Inferior parietal cortex (tissue), 1 donor: ENCODE results near the gene NIF3L1.

Experiments
- DNase-seq: peaks from one replicate; pipeline ENCODE4 v3.0.0-alpha.2; 2016; ENCODE audit errors: extremely low spot score

Gene NIF3L1, protein sequence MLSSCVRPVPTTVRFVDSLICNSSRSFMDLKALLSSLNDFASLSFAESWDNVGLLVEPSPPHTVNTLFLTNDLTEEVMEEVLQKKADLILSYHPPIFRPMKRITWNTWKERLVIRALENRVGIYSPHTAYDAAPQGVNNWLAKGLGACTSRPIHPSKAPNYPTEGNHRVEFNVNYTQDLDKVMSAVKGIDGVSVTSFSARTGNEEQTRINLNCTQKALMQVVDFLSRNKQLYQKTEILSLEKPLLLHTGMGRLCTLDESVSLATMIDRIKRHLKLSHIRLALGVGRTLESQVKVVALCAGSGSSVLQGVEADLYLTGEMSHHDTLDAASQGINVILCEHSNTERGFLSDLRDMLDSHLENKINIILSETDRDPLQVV

DNA sequence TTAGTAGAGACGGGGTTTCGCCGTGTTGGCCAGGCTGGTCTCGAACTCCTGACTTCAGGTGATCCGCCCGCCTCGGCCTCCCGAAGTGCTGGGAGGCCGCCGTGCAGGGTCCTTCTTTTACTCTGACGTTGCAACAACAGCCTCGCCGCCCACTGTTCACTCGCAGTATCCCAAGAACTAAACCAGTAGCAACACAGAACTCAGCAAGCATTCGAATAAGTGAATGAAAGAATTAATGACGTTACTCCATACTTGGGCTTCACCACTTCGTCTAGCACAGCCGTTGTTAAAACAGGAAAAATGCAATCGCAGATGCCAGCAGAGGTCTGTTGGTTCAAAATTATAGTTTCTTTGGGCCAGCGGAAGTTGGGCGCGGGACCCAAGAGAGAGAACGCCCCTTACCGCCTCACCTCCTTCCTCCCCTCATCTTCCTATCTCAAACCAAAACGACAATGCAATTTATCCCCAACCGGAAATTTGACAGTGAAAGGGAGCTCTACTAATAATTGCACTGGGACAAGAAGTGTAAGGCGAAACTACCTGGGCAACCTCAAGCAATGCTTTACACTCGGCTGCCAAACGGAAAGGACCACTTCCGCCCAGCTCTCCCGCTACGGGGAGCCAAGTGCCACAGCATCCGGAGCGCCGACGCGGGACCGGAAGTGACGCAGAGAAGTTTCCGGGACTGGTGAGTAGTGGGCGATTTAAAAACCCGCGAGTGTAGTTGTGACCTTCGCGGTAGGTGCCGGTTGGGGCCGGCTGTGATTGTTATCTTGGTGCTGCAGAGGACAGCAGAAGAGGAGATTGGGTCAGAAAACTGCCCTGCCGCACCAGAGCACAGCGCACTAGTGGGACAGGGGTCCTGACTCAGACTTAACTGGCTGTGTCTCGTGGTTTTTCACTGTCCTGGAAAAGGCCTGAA lies at the start of gene NIF3L1, which contains the start of gene PPIL3:
Gene NIF3L1 (plus strand): TSS at position 668 of the 922 bp plus-strand sequence. CDS start 2,573 bp downstream, outside the sequence.
Gene PPIL3 (minus strand): TSS at position 374 of the 922 bp plus-strand sequence. CDS start 1,462 bp downstream, outside the sequence.
- DNase-seq = peak; percentile 98

DNA sequence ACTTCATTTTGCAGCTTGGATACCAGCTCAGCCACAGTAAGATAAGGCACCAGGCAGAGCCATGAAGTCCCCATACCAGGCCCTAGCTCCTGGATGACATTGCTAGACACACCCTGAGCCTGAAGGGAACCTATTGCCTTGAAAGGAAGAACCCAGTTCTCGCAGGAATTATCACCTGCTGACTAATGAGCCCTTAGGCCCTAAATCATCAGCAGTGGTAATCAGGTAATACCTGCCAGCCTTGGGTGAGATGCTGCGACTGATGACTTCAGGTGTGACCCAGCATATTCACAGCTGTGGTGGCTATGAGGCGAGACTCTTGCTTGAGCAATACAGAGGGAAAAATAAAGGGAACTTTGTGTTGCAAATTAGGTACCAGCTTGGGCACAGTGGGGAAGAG lies 49.7 kb upstream of the NIF3L1 start:
- no peak for DNase-seq

DNA sequence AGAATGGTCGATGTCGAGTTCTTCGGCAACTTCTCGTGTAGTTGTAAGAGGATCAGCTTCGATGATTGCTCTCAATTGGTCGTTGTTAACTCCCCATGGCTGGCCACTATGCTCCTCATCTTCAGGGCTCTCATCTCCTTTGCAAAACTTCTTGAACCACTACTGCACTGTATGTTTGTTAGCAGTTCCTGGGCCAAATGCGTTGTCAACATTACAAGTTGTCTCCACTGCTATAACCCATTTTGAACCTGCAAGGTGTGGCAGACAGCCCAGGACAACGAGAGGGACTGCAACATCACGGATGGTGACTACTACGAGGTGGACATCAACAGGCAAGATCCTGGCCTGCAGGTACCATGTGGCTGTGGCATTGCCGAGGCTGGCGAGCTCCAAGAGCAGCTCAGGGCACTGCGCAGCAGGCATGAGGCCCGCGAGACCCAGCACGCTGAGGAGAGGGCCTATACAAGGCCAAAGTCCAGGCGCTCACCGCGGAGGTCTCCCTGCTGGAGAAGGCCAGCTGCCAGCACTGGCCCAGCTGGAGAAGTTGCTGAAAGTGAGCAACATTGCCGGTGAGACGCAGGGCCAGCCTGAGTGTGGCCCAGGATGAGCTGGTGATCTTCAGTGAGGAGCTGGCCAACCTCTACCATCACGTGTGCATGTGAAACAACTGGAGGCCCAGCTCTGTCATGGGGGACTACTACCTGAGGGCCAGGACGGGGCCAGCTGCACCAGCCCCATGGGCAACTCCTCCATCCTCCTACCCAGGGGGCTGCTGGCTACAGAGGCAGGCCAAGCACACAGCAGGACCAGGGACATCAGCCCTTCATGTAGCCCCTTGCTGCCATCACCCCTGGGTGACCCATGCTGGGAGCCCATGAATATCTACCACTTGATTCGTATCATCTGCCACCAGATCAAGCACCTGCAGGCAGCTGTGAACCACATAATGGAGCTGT lies 44.9 kb upstream of the NIF3L1 start:
- DNase-seq = no peak

DNA sequence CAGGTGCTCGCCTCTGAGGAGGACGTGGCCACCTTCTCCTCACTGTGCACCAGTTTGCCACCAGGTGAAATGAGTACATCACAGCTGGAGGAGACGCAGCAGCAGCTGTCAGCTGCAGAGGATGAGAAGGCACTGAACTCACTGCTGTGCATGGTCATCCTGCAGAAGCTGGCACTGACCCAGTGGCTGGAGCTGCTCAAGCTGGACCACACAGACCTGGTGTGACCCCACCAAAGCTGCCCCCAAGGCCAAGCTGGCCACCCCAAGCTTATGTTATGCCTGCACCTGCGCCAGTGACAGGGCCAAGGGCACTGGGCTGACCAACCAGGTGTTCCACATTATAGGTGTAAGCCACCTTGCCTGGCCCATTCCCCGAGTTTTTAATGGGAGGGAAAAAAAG lies 44.0 kb upstream of the NIF3L1 start:
- DNase-seq = no peak

DNA sequence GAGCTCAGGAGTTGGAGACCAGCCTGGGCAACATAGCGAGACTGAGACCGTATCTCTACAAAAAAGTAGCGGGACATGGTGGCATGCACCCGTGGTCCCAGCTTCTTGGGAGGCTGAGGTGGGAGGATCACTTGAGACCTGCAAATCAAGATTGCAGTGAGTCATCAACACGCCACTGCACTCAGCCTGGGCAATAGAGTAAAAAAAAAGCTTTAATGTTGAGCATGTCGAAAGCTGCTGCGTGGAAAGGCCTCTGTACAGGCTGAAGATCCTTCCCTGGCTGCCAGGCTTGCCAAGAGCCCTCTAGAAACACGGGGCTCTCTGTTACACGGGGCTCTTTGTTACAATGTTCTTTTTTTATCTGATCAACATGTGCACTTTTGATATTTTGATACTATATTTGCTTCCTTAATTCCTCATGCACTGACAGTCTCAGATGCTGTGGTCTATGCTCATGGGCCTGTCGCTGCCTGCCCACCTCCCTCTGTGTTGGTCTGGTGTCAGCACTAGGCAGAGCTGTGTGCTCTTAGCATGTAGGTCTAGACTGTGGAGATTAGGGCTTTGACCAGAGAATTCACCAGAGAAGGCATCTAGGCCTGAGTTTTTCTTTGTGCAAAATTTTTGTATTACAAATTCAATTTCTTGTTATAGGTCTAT lies 43.4 kb upstream of the NIF3L1 start:
- no peak for DNase-seq

DNA sequence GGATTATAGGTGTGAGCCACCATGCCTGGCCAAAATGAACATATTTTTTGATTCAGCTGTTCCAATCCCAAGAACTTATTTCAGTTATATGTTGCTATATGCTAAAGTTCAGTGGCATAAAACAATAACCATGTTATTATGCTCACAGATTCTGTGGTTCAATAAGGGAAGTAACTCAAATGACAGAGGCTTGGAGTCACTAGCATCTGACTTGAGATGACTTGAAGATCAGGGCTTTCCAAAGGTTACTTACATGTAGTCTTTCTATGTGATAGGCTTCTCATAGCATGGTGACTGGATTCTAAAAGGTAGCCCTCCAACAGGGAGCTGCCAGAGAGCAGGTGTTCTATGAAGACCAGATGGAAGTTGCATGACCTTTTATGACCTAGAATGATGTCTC lies 41.9 kb upstream of the NIF3L1 start:
- DNase-seq = no peak

DNA sequence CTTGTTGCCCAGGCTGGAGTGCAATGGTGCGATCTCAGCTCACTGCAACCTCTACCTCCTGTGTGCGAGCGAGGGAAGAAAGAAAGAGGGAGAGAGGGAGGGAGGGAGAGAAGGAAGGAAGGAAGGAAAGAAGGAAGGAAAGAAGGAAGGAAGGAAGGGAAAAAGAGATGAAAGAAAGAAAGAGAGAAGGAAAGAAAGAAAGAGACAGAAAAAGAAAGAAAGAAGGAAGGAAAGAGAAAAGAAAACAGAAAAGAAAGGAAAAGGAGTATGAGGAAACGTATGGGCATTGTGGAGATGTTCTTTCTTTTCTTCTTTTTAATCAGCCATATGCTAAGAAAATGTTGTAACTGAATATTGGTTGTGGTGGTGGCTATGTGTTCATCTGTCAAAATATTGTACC lies 41.2 kb upstream of the NIF3L1 start:
- DNase-seq = no peak

DNA sequence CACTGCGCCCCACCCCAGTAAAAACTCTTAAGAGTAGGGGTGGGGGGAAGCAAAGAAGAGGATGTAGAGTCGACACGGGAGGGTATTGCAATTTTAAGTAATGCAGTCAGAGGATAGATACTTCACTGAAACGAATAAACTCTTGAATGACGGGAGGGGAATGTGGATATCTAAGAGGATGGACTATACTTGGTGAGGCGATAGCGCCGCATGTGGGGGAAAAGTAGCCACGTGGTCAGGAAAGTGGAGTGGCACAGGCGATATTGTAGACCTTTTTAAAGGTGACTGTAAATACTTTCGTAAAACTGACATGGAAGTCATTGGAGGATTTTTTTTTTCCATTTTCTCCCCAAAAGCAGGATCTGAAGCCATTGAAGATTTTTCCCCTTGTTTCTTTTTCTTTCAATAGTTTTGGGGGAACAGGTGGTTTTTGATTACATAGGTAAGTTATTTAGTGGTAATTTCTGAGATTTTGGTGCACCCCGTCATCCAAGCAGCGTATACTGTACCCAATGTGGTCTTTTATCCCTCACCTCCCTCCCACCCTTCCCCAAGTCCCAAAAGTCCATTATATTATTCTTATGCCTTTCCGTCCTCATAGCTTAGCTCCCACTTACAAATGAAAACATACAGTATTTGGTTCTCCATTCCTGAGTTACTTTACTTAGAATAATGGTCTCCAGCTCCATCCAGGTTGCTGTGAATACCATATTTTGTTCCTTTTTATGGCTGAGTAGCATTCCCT lies 38.5 kb upstream of the NIF3L1 start:
- no peak for DNase-seq

DNA sequence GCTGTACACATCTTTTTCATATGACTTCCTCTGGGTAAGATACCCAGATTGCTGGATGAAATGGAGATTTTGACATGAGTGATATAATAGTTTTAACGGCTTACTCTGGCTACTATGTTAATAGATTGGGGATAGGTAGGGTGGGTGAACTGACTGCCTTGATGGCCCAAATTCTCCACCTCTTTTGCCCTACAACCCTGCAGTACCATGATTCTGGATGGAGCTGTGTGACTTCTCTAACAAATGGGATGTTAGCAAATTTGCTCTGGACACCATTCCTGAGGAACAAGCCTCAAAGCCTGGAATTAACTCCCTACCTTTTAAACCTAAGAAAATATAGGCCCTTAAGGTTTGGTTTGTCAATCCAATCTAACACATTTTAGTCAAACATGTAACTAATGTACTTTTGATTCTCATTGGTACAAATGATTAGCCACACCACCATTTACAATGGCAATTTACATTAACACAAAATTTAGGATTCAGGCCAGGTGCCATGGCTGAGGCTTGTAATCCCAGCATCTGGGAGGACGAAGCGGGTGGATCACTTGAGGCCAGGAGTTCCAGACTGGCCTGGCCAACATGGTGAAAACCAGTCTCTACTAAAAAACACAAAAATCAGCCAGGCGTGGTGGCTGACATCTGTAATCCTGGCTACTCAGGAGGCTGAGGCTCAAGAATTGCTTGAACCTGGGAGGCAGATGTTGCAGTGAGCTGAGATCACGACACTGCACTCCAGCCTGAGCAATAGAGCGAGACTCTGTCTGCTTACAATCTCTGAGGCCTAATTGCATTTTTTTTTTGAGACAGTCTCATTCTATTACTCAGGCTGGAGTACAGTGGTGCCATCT lies 37.5 kb upstream of the NIF3L1 start:
- no peak for DNase-seq

DNA sequence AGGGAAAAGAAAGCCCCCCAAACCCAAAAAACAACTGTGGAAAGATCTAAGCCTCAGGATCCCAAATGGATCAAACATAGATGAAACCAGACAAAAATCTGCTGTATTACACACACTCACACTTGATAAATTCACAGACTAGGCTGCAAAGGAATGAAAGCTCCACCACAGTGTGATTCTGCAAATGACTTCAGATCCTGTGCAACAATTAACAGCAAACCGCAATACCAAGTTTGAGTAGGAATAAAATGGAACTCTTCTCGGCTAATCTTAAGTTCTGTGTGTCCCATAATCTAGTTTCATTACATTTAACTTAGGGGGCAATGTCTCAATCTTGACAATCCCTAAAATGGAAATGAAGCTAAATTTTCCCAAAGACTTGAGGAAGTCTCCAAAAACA lies 36.6 kb upstream of the NIF3L1 start:
- no peak for DNase-seq

DNA sequence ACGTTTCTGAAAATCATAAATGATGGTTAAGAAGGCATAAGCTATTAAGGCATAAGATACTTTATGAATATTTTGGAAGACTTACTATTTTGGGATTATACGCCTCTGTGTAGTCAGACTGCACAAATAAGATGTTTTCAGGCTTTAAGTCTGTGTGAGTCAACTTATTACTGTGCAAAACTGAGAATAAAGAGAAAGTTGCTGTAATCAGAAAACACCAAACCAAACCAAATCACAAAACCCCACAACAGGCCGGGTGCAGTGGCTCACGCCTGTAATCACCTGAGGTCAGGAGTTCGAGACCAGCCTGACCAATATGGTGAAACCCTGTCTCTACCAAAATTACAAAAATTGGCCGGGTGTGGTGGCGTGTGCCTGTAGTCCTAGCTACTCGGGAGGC lies 32.4 kb upstream of the NIF3L1 start:
- DNase-seq = no peak

DNA sequence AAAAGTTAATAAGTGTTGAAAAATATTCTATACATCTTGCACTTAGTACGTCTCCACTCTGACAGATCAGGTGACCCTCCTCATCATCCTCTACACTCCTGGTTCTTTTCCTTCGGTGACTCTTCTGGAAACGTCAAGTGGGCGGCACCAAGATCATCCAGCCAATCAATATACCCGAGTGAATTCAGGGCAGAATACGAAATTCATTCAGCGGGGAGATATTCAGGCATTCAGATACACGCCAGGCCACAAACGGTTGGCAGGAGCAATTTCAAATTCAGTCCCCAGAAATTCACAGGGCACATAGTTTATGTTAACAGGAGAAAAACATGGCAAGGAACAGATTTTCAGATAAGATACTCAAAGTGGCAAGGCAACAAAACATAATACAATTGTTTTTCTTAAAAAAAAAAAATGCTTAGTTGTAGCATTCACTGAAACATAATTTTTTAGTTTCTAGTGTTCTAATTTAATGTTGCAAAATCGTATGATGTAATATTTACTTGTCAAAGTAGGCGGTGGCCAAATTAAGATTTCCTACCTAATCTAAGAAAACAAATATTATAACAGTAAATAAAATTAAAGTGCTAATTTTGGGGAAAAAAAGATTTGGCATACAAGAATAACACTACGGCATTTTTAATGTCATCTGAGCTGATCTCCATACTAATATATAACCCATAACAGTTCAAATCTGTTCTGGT lies 28.9 kb upstream of the NIF3L1 start:
- DNase-seq = peak; percentile 18

DNA sequence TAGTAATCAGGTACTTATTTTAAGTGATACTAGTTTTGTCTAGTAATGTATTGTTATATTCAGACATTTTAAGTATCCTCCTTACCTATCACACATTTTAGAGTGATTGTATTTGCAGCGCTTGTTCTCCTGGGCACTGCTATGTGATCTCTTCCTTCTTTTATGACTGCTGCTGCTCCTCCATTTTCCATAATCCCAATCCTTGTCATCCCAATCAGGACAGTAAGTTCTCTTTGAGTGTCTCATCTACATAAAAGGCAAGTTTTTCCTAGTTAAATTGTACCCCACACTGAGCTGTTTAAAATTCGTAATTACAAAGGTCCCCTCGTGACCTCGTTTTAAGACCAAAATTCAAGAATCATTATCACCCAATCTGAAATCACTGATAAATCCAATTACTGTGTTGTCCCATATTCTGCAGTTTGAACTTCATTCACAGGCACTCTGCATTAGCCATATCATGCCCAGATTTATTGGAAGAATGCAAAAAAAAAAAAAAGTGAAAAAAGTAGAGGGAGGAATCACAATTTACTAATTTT lies 27.5 kb upstream of the NIF3L1 start:
- DNase-seq = peak; percentile 17

DNA sequence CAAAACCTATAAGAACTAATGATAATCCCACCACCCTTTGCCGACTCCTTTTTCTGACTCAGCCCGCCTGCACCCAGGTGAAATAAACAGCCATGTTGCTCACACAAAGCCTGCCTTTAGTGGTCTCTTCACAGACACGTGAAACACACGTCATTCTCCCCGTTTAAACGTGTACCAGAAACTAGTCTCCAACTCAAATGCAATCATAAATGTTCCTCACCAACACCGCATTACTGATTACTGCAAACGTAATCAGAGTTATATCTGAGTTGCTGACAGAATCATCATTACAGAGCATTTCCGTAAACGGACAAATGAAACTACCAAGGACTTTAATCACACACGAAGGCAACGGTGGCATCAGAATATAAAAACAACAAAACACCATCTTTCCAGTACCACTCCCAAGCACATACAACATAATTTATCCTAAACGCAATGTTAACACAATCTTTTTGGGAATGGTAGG lies 26.6 kb upstream of the NIF3L1 start:
- DNase-seq = peak; percentile 37

DNA sequence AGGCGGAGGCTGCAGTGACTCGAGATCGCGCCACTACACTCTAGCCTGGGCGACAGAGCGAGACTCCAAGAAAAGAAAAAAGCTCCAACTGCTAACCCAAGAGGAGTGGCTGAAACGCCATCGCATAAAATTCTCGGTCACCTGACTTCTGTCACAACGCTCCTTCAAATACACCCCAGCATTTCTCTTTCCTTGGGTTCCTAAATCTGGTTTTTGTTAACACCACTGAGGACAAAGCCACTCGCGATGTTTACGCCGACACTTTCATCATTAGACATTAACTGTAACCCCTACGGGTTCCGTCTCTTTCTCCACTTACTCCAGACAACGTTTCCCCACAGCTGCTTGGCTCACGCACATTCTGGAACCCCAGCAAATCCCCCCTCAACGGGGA lies 25.4 kb upstream of the NIF3L1 start:
- DNase-seq = peak; percentile 71

DNA sequence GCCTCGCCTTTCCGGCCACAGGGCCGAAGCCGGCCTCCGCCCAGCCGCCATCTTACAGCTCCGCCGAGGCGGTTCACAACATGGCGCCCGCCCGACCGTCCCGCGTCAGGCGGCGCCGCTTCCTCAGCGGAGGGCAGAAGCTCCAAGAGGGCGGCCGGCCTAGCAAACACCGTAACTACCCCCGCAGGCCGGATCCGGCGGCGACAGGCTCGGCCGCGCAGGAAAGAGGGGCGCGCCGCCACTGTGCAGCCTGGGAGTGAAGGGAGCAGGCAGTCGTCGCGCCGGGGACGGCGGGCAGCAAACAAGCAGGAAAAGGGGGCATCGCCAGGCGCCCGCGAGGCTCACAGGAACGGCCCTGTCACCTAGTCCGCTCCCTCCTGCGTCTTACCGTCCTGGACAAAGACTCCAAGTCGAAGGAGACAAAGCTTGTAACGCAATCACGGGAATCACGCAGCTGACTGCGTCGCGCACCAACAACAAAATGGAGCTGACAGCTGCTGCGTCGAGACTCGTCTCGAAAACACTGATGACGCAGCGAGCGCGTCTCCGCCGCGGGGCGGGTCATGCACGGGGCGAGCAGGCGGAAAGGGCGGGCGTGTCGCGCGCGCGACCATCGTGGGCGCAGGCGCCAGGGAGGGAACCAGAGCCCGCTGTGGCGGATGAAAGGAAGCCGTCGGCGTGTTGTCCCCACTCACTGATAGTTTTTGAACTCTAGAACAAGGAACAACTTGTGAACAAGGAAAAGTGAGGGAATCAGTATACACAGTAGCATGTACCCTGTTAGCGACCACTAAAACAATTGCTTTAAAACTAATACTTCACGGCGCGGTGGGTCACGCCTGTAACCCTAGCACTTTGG lies 24.8 kb upstream of the NIF3L1 start, which contains the start of gene CLK1:
Gene CLK1 (minus strand): TSS at position 483 of the 859 bp plus-strand sequence. CDS start 2,796 bp downstream, outside the sequence.
- DNase-seq = peak; percentile 95

DNA sequence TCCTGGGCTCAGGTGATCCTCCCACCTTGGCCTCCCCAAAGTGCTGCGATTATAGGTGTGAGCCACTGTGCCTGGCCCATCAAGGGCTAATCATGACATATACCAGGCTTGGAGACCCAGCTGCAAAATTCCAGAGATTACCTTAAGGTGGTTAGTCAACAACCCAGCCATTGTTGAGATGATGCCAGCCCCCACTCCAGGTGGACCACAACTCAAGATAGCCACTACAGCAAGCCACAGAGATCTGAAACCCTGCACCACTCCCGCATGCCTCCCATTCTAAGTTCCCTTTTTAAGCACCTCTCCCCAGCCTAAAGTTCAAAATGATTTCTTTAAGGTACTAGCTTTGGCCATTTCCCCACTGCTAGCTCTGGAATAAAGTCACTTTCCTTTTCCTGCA lies 20.2 kb upstream of the NIF3L1 start:
- no peak for DNase-seq
